SK-N-SH (cell line): ENCODE measurements around the gene RNF39. TPM values are rescaled to one million over a fixed set of nuclear protein-coding genes. Genes with fewer than 3 reads are reported as not detected.
A peak's percentile ranks its signal among the peaks of the same experiment; 100 is the strongest.

Source experiments
- CTCF ChIA-PET: fragments of 300-600, 350-600 bp; formaldehyde crosslinking; extraction: SDS; loops from one replicate; lab custom pipeline; 2021; lab: Yijun Ruan, JAX
- POLR2A ChIA-PET: fragments of 350-600 bp; sonication (Branson Sonifier 250); formaldehyde crosslinking; extraction: SDS; loops from one replicate; lab custom pipeline; 2020; ENCODE audit warnings: antibody characterized with exemption, inconsistent platforms; lab: Yijun Ruan, JAX
- DNase-seq: peaks from one replicate; pipeline ENCODE4 v3.0.0; 2012
- H2AFZ ChIP-seq: fragments of 200-600 bp; sonication (generic); 2 replicates; pipeline ENCODE4 v1.8.1; 2016; ENCODE audit warnings: antibody characterized with exemption, mild to moderate bottlenecking, low read depth
- H3F3A ChIP-seq: fragments of 200-600 bp; sonication (generic); replicated peaks from 2 replicates; pipeline ENCODE3; 2016; ENCODE audit warnings: antibody characterized with exemption, mild to moderate bottlenecking; ENCODE audit not compliant: insufficient read depth
- H3K27ac ChIP-seq, 2 experiments: fragments of 200-500 bp in 1 of 2; fragments of 200-600 bp in 1 of 2; sonication (Bioruptor generic) in 1 of 2; sonication (generic), shearing (Covaris generic) in 1 of 2; 2 replicates each; pipeline versions ENCODE4 v1.5.1 to v1.6.1; 2014 to 2016; ENCODE audit warnings: low read depth in 2 of 2, inconsistent platforms in 1 of 2, low read length in 1 of 2, mild to moderate bottlenecking in 1 of 2, mixed read lengths in 1 of 2
- H3K27me3 ChIP-seq: fragments of 200-600 bp; sonication (generic), shearing (Covaris generic); 2 replicates; pipeline ENCODE4 v1.6.1; 2016; ENCODE audit warnings: mixed run types; ENCODE audit not compliant: insufficient read depth
- H3K36me3 ChIP-seq, 2 experiments: fragments of 200-500 bp in 1 of 2; fragments of 200-600 bp in 1 of 2; sonication (Bioruptor generic) in 1 of 2; sonication (generic) in 1 of 2; replicated peaks in 1 of 2; 2 replicates each; pipeline versions ENCODE3 to v1.5.1; 2014 to 2016; ENCODE audit warnings: low read length in 1 of 2, mild to moderate bottlenecking in 1 of 2; ENCODE audit not compliant: insufficient read depth in 2 of 2, control insufficient read depth in 1 of 2
- H3K4me1 ChIP-seq, 2 experiments: fragments of 200-500 bp in 1 of 2; fragments of 200-600 bp in 1 of 2; sonication (Bioruptor generic) in 1 of 2; sonication (generic), shearing (Covaris generic) in 1 of 2; 2 replicates each; pipeline versions ENCODE4 v1.5.1 to v1.6.1; 2014 to 2016; ENCODE audit warnings: low read depth in 1 of 2, low read length in 1 of 2, mixed run types in 1 of 2; ENCODE audit not compliant: insufficient read depth in 2 of 2, control insufficient read depth in 1 of 2
- H3K4me2 ChIP-seq: fragments of 200-600 bp; sonication (generic), shearing (Covaris generic); 2 replicates; pipeline ENCODE4 v1.6.1; 2017; ENCODE audit warnings: mixed run types
- H3K4me3 ChIP-seq, 2 experiments: fragments of 200-500 bp in 1 of 2; fragments of 200-600 bp in 1 of 2; sonication (Bioruptor generic) in 1 of 2; sonication (generic), shearing (Covaris generic) in 1 of 2; 2 replicates each; pipeline versions ENCODE4 v1.5.1 to v1.8.1; 2014 to 2016; ENCODE audit warnings: low read depth in 2 of 2, inconsistent platforms in 1 of 2, low read length in 1 of 2, mild to moderate bottlenecking in 1 of 2, mixed read lengths in 1 of 2, moderate library complexity in 1 of 2
- H3K79me2 ChIP-seq: fragments of 200-600 bp; sonication (generic); 2 replicates; pipeline ENCODE4 v1.8.1; 2017; ENCODE audit warnings: mild to moderate bottlenecking; ENCODE audit not compliant: insufficient read depth
- H3K9ac ChIP-seq: fragments of 200-600 bp; sonication (generic); 2 replicates; pipeline ENCODE4 v1.6.1; 2017; ENCODE audit warnings: mixed run types
- H3K9me2 ChIP-seq: fragments of 200-600 bp; sonication (generic); 2 replicates; pipeline ENCODE4 v1.6.1; 2017; ENCODE audit warnings: mixed run types
- H3K9me3 ChIP-seq: fragments of 200-600 bp; sonication (generic); 2 replicates; pipeline ENCODE4 v1.6.1; 2017; ENCODE audit warnings: mixed run types, mild to moderate bottlenecking, moderate library complexity
- H4K20me1 ChIP-seq: fragments of 200-600 bp; sonication (generic); 2 replicates; pipeline ENCODE4 v1.6.1; 2017; ENCODE audit warnings: mild to moderate bottlenecking, mixed run types; ENCODE audit not compliant: insufficient read depth
- EZH2phosphoT487 ChIP-seq: fragments of 200-600 bp; sonication (generic); IDR thresholded peaks from 2 replicates; pipeline ENCODE4 v1.6.1; 2017; ENCODE audit warnings: low read depth, mixed run types, mild to moderate bottlenecking, antibody characterized with exemption, moderate library complexity, borderline replicate concordance
- GATA2 ChIP-seq: sonication (generic); formaldehyde crosslinking; IDR thresholded peaks from 2 replicates; pipeline ENCODE4 v1.5.0; 2020; ENCODE audit warnings: mild to moderate bottlenecking, missing genetic modification reagents
- JUND ChIP-seq: IDR thresholded peaks from 2 replicates; pipeline ENCODE4 v1.4.0; 2012
- MAX ChIP-seq: IDR thresholded peaks from 2 replicates; pipeline ENCODE4 v1.4.0; 2012; ENCODE audit warnings: low read depth
- MEF2A ChIP-seq: IDR thresholded peaks from 2 replicates; pipeline ENCODE4 v1.4.0; 2012; ENCODE audit warnings: low read depth, borderline replicate concordance
- MXI1 ChIP-seq: IDR thresholded peaks from 2 replicates; pipeline ENCODE4 v1.6.1; 2012; ENCODE audit warnings: mild to moderate bottlenecking, low read depth, low read length, improper control_type of control experiment
- PBX3 ChIP-seq: IDR thresholded peaks from 2 replicates; pipeline ENCODE4; 2012
- POLR2AphosphoS5 ChIP-seq: IDR thresholded peaks from 2 replicates; pipeline ENCODE4 v1.6.1; 2012; ENCODE audit warnings: low read depth, low read length
- RFX5 ChIP-seq: IDR thresholded peaks from 2 replicates; pipeline ENCODE4 v1.6.1; 2012; ENCODE audit warnings: mild to moderate bottlenecking, improper control_type of control experiment, low read length
- RXRA ChIP-seq: IDR thresholded peaks from 2 replicates; pipeline ENCODE4 v1.4.0; 2012; ENCODE audit warnings: low read depth, mild to moderate bottlenecking, borderline replicate concordance
- SMC3 ChIP-seq: IDR thresholded peaks from 2 replicates; pipeline ENCODE4 v1.6.1; 2012; ENCODE audit warnings: low read depth, low read length, improper control_type of control experiment
- YY1 ChIP-seq: IDR thresholded peaks from 2 replicates; pipeline ENCODE4 v1.4.0; 2012; ENCODE audit warnings: low read depth, mild to moderate bottlenecking
- ZBTB33 ChIP-seq: IDR thresholded peaks from 2 replicates; pipeline ENCODE4 v1.4.0; 2012; ENCODE audit warnings: low read depth, borderline replicate concordance
- WGBS: methylation state at CpG from one replicate; pipeline ENCODE4 v1.1.6; 2017; ENCODE audit warnings: low lambda C conversion rate; 5-methylcytosine and 5-hydroxymethylcytosine counted together
- polyA plus RNA-seq, 3 experiments: library from polyadenylated mRNA; depleted of rRNA; stranded (reverse); fragments of >200 nt; gene quantifications; 2 replicates each; pipeline ENCODE4 v1.2.3, GENCODE V29; 2012
- TF ChIP-seq, protein P1 (sequence below): fragments of 150-350 bp; IDR thresholded peaks from 2 replicates; pipeline ENCODE4 v1.6.1; 2016; ENCODE audit warnings: mild to moderate bottlenecking, low read depth, low read length

RNF39 gene
- polyA plus RNA-seq, 1 of the 3 experiments (the other 2 are of a cell fraction): not detected

DNA sequence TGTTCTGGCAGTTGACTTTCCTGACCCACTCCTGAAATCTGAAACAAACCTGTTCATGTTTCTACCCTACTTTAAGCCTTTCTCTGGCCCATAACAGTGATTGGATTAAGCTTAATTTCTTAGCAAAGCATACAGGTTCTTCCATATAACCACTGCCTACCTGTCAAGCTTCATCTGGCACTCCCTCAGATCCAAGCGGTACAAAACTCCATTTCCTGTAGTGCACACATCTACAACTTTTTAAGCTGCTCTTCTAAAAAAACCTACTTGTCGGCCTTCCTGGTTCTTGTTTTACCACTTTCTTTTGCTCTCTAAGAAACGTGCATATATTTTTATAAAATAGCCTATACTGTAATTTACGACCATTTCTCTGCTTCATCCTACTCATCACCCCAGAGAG lies 9.5 kb downstream of the RNF39 start:
- Histone ChIP-seq H2AFZ (peak overlapping the region; percentile 90), H3K9me3 (no peaks in the 10 kb centered on the region), H4K20me1 (no peaks in the 10 kb centered on the region), H3K79me2 (peaks cover 36% of the 10 kb centered on the region), H3F3A (peaks cover 11% of the 10 kb centered on the region), H3K36me3 (peaks cover 11 to 36% of the 10 kb centered on the region in 2 experiments), H3K4me1 (peaks cover 0 to 20% of the 10 kb centered on the region in 2 experiments; a peak in 2 of 4 replicates), H3K27me3 (no peaks in the 10 kb centered on the region), H3K4me2 (peak overlapping the region; percentile 86), H3K9ac (peak overlapping the region; percentile 66), H3K4me3 (peak overlapping the region; percentile 61 to 67), H3K27ac (peak overlapping the region; percentile 84 to 97), H3K9me2 (no peaks in the 10 kb centered on the region)
- 13% methylated on average over 4 of the region's 4 CpGs for WGBS
- no peak for TF ChIP-seq PBX3
- no peak for TF ChIP-seq YY1
- no peak for TF ChIP-seq MEF2A
- TF ChIP-seq GATA2: no peak
- TF ChIP-seq JUND: 0 out of 2 replicates have a peak, but pooled peaks have one; percentile 8
- ChIA-PET POLR2A (interaction anchor here (1.0 to 1.3 kb wide), 4 partner anchors 8 to 37 kb away, joined by 3 to 6 read pairs (median 4); no protein-coding TSS in a partner anchor), CTCF (interaction anchor here (1.0 to 1.6 kb wide), 3 partner anchors 29 to 65 kb away, joined by 4 to 6 read pairs (median 4); no protein-coding TSS in a partner anchor)
- DNase-seq: no peak

DNA sequence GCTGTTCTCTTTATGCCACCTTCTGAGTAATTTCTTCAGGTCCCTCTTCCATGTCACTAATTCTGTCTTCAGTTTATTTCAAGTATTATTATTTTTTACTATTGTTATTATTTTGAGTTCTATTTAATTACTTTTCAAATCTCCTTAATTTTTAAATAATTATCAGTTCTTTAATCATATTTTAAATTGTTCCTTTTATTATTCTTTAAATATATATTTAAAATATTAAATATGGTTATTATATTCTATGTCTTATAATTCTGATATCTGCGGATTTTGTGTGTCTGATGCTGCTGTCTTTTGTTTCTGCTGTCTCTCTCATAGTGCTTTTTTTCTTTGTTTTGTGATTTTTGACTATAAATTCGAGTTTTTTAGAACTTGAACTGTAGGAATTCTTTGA lies 12.3 kb downstream of the RNF39 start:
- WGBS: 85% methylated on average over 2 of the region's 2 CpGs
- ChIA-PET CTCF (no interaction called here), POLR2A (no interaction called here)
- no peak overlapping the region for H2AFZ ChIP-seq
- no peak overlapping the region for H3K27ac ChIP-seq
- no peaks in the 10 kb centered on the region for H4K20me1 ChIP-seq
- DNase-seq: no peak
- TF ChIP-seq MXI1 (no peak), MAX (no peak), ZBTB33 (no peak), POLR2AphosphoS5 (no peak), RFX5 (no peak), EZH2phosphoT487 (no peak), SMC3 (no peak), RXRA (no peak)
- TF ChIP-seq, protein P1, sequence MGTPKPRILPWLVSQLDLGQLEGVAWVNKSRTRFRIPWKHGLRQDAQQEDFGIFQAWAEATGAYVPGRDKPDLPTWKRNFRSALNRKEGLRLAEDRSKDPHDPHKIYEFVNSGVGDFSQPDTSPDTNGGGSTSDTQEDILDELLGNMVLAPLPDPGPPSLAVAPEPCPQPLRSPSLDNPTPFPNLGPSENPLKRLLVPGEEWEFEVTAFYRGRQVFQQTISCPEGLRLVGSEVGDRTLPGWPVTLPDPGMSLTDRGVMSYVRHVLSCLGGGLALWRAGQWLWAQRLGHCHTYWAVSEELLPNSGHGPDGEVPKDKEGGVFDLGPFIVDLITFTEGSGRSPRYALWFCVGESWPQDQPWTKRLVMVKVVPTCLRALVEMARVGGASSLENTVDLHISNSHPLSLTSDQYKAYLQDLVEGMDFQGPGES: no peak
- H3K9me3 ChIP-seq: no peaks in the 10 kb centered on the region
- no peak overlapping the region for H3K9ac ChIP-seq
- no peak overlapping the region for H3K4me2 ChIP-seq
- H3K4me3 ChIP-seq: no peak overlapping the region
- H3K79me2 ChIP-seq: peaks cover 48% of the 10 kb centered on the region
- H3K9me2 ChIP-seq: no peaks in the 10 kb centered on the region
- H3K4me1 ChIP-seq: peaks cover 6 to 25% of the 10 kb centered on the region in 2 experiments; a peak in 3 of 4 replicates
- no peaks in the 10 kb centered on the region for H3K27me3 ChIP-seq
- peaks cover 11% of the 10 kb centered on the region for H3F3A ChIP-seq
- peaks cover 11 to 18% of the 10 kb centered on the region in 2 experiments for H3K36me3 ChIP-seq
